Liver (tissue), 9 donors: ENCODE results near the gene NBEA. TPM values are rescaled to one million over a fixed set of nuclear protein-coding genes. Genes with fewer than 3 reads are reported as not detected.

Experiments
- DNase-seq: peaks from one replicate; pipeline ENCODE4 v3.0.0-alpha.2; 2017; ENCODE audit warnings: low spot score
- H3K27ac ChIP-seq, 2 donors: one replicate each; pipeline ENCODE4 v1.7.0; 2013; ENCODE audit warnings: inconsistent platforms in 2 of 2, low read length in 2 of 2, control low read depth in 1 of 2, low read depth in 1 of 2, mild to moderate bottlenecking in 1 of 2
- H3K27me3 ChIP-seq, 4 donors: one replicate each; pipeline versions ENCODE4 v1.6.1 to v1.7.0; 2013; ENCODE audit warnings: low read length in 3 of 4, inconsistent platforms in 1 of 4, mild to moderate bottlenecking in 1 of 4, moderate library complexity in 1 of 4; ENCODE audit not compliant: control insufficient read depth in 4 of 4, insufficient read depth in 4 of 4
- H3K36me3 ChIP-seq, 4 donors: one replicate each; pipeline versions ENCODE4 v1.6.1 to v1.7.0; 2013; ENCODE audit warnings: low read length in 3 of 4, mild to moderate bottlenecking in 3 of 4, low read depth in 1 of 4, moderate library complexity in 1 of 4; ENCODE audit not compliant: control insufficient read depth in 4 of 4, insufficient read depth in 3 of 4
- H3K4me1 ChIP-seq, 4 donors: one replicate each; pipeline versions ENCODE4 v1.6.1 to v1.7.0; 2013; ENCODE audit warnings: low read length in 3 of 4, mild to moderate bottlenecking in 3 of 4, moderate library complexity in 1 of 4; ENCODE audit not compliant: control insufficient read depth in 4 of 4, insufficient read depth in 4 of 4
- H3K4me3 ChIP-seq, 3 donors: one replicate each; pipeline versions ENCODE4 v1.6.1 to v1.7.0; 2013; ENCODE audit warnings: low read length in 3 of 3, control low read depth in 1 of 3, low read depth in 1 of 3, mild to moderate bottlenecking in 1 of 3
- H3K9ac ChIP-seq, 2 donors: one replicate each; pipeline ENCODE4 v1.7.0; 2013; ENCODE audit warnings: low read length in 2 of 2, mild to moderate bottlenecking in 2 of 2, moderate library complexity in 2 of 2, control low read depth in 1 of 2, low read depth in 1 of 2
- H3K9me3 ChIP-seq, 4 donors: one replicate each; pipeline versions ENCODE4 v1.6.1 to v1.7.0; 2013; ENCODE audit warnings: low read length in 3 of 4; ENCODE audit not compliant: control insufficient read depth in 4 of 4
- EGR1 ChIP-seq, 2 donors: IDR thresholded peaks; 2 replicates each; pipeline ENCODE4 v1.6.1; 2016 to 2018; ENCODE audit warnings: antibody characterized with exemption in 2 of 2, low read depth in 2 of 2
- FOXA1 ChIP-seq: IDR thresholded peaks from 2 replicates; pipeline ENCODE4 v1.6.1; 2016; ENCODE audit warnings: antibody characterized with exemption
- FOXA2 ChIP-seq: IDR thresholded peaks from 2 replicates; pipeline ENCODE4 v1.6.1; 2016; ENCODE audit warnings: antibody characterized with exemption
- GABPA ChIP-seq, 2 donors: IDR thresholded peaks in 1 of 2; conservative IDR thresholded peaks in 1 of 2; 2 replicates each; pipeline ENCODE4 v1.6.1; 2016; ENCODE audit warnings: antibody characterized with exemption in 2 of 2, mild to moderate bottlenecking in 1 of 2, moderate library complexity in 1 of 2
- HNF4A ChIP-seq, 2 donors: conservative IDR thresholded peaks; 2 replicates each; pipeline ENCODE4 v1.6.1; 2016; ENCODE audit warnings: antibody characterized with exemption in 2 of 2, mild to moderate bottlenecking in 2 of 2
- JUND ChIP-seq, 2 donors: IDR thresholded peaks; 2 replicates each; pipeline ENCODE4 v1.6.1; 2016; ENCODE audit warnings: antibody characterized with exemption in 2 of 2
- NR2F2 ChIP-seq: IDR thresholded peaks from 2 replicates; pipeline ENCODE4 v1.6.1; 2016; ENCODE audit warnings: antibody characterized with exemption
- RAD21 ChIP-seq, 2 donors: IDR thresholded peaks; 2 replicates each; pipeline ENCODE4 v1.6.1; 2016; ENCODE audit warnings: antibody characterized with exemption in 2 of 2, mild to moderate bottlenecking in 2 of 2
- RXRA ChIP-seq, 2 donors: IDR thresholded peaks; 2 replicates each; pipeline ENCODE4 v1.6.1; 2017 to 2018; ENCODE audit warnings: antibody characterized with exemption in 2 of 2, mild to moderate bottlenecking in 1 of 2
- SP1 ChIP-seq: IDR thresholded peaks from 2 replicates; pipeline ENCODE4 v1.6.1; 2018; ENCODE audit warnings: antibody characterized with exemption, mild to moderate bottlenecking
- TAF1 ChIP-seq: conservative IDR thresholded peaks from 2 replicates; pipeline ENCODE4 v1.6.1; 2016; ENCODE audit warnings: antibody characterized with exemption, mild to moderate bottlenecking
- WGBS: extraction: QIAGEN DNeasy Blood & Tissue Kit; methylation state at CpG from one replicate; pipeline ENCODE4 v1.1.7; 2013; 5-methylcytosine and 5-hydroxymethylcytosine counted together
- polyA plus RNA-seq, 2 donors: library from polyadenylated mRNA; stranded (reverse) in 1 of 2; unstranded in 1 of 2; fragments of 200-250 nt in 1 of 2; fragments of >200 nt in 1 of 2; fragmentation: Nextera tagmentation in 1 of 2; extraction: Ambion mirVana in 1 of 2; gene quantifications; one replicate each; pipeline versions ENCODE4 v1.2.1 to v1.2.3, GENCODE V29; 2013 to 2015
- total RNA-seq, 2 donors: library from RNA; depleted of rRNA; stranded (reverse); fragments of >200 nt; gene quantifications; one replicate each; pipeline ENCODE4 v1.2.3, GENCODE V29; 2014
- TF ChIP-seq, protein P1 (sequence below): fragments of 150-350 bp; IDR thresholded peaks from 2 replicates; pipeline ENCODE4 v1.5.1; 2017; ENCODE audit warnings: improper control_type of control experiment, low read depth, low read length; ENCODE audit not compliant: missing input control
- TF ChIP-seq, protein P2 (sequence below): IDR thresholded peaks from 2 replicates; pipeline ENCODE4 v1.6.1; 2016; ENCODE audit warnings: antibody characterized with exemption
- TF ChIP-seq, protein P3 (sequence below): IDR thresholded peaks from 2 replicates; pipeline ENCODE4 v1.6.1; 2016; ENCODE audit warnings: antibody characterized with exemption
- TF ChIP-seq, protein P4 (sequence below): IDR thresholded peaks from 2 replicates; pipeline ENCODE4 v1.6.1; 2016; ENCODE audit warnings: antibody characterized with exemption, mild to moderate bottlenecking
- donor health status: healthy.
- donor health status: healthy.
- donor health status: healthy.
- donor health status: healthy.
- donor health status: healthy.

Gene NBEA
- total and polyA plus RNA-seq, 4 donors, result 0.24 to 3.5 (median 1.4) TPM

DNA sequence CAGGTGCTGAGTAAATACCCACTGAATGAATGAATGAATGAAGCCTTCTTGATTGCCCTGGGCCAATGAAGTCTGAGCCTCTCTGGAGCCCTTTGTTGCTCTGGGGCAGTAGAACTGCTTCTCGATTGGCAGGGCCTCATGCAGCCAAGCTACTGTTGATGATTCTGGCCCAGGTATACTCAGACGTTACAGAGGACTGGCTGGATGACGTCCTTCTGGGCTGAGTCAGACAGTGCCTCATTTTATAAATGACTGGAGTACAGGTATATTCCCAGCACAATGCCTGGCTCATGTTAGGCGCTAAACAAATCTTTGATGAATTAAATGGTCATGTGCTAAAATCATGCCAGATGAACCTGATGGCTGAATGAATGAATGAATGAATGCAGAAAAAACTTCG, 778.2 kb downstream of the NBEA start:
- peaks cover 0 to 4% (median 0%) of the 10 kb centered on the region in 4 donors for H3K27me3 ChIP-seq
- TF ChIP-seq, protein P1, sequence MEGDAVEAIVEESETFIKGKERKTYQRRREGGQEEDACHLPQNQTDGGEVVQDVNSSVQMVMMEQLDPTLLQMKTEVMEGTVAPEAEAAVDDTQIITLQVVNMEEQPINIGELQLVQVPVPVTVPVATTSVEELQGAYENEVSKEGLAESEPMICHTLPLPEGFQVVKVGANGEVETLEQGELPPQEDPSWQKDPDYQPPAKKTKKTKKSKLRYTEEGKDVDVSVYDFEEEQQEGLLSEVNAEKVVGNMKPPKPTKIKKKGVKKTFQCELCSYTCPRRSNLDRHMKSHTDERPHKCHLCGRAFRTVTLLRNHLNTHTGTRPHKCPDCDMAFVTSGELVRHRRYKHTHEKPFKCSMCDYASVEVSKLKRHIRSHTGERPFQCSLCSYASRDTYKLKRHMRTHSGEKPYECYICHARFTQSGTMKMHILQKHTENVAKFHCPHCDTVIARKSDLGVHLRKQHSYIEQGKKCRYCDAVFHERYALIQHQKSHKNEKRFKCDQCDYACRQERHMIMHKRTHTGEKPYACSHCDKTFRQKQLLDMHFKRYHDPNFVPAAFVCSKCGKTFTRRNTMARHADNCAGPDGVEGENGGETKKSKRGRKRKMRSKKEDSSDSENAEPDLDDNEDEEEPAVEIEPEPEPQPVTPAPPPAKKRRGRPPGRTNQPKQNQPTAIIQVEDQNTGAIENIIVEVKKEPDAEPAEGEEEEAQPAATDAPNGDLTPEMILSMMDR, result no peak
- TF ChIP-seq GABPA (IDR thresholded peaks at IDR 0.05 in 1 of 2, conservative IDR thresholded peaks at IDR 0.05 in 1 of 2) (no peak), EGR1 (IDR thresholded peaks at IDR 0.05; ENCODE audit: low read depth in 2 of 2) (no peak), HNF4A (conservative IDR thresholded peaks at IDR 0.05) (no peak), FOXA1 (no peak), JUND (IDR thresholded peaks at IDR 0.05) (no peak), RXRA (IDR thresholded peaks at IDR 0.05) (no peak), SP1 (no peak), FOXA2 (no peak), RAD21 (IDR thresholded peaks at IDR 0.05) (no peak), NR2F2 (no peak), TAF1 (no peak)
- TF ChIP-seq, protein P2, sequence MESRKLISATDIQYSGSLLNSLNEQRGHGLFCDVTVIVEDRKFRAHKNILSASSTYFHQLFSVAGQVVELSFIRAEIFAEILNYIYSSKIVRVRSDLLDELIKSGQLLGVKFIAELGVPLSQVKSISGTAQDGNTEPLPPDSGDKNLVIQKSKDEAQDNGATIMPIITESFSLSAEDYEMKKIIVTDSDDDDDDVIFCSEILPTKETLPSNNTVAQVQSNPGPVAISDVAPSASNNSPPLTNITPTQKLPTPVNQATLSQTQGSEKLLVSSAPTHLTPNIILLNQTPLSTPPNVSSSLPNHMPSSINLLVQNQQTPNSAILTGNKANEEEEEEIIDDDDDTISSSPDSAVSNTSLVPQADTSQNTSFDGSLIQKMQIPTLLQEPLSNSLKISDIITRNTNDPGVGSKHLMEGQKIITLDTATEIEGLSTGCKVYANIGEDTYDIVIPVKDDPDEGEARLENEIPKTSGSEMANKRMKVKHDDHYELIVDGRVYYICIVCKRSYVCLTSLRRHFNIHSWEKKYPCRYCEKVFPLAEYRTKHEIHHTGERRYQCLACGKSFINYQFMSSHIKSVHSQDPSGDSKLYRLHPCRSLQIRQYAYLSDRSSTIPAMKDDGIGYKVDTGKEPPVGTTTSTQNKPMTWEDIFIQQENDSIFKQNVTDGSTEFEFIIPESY, result no peak
- TF ChIP-seq, protein P3, sequence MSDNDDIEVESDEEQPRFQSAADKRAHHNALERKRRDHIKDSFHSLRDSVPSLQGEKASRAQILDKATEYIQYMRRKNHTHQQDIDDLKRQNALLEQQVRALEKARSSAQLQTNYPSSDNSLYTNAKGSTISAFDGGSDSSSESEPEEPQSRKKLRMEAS, result no peak
- TF ChIP-seq, protein P4, sequence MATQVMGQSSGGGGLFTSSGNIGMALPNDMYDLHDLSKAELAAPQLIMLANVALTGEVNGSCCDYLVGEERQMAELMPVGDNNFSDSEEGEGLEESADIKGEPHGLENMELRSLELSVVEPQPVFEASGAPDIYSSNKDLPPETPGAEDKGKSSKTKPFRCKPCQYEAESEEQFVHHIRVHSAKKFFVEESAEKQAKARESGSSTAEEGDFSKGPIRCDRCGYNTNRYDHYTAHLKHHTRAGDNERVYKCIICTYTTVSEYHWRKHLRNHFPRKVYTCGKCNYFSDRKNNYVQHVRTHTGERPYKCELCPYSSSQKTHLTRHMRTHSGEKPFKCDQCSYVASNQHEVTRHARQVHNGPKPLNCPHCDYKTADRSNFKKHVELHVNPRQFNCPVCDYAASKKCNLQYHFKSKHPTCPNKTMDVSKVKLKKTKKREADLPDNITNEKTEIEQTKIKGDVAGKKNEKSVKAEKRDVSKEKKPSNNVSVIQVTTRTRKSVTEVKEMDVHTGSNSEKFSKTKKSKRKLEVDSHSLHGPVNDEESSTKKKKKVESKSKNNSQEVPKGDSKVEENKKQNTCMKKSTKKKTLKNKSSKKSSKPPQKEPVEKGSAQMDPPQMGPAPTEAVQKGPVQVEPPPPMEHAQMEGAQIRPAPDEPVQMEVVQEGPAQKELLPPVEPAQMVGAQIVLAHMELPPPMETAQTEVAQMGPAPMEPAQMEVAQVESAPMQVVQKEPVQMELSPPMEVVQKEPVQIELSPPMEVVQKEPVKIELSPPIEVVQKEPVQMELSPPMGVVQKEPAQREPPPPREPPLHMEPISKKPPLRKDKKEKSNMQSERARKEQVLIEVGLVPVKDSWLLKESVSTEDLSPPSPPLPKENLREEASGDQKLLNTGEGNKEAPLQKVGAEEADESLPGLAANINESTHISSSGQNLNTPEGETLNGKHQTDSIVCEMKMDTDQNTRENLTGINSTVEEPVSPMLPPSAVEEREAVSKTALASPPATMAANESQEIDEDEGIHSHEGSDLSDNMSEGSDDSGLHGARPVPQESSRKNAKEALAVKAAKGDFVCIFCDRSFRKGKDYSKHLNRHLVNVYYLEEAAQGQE, result no peak
- no peak for DNase-seq
- no peak overlapping the region for H3K4me3 ChIP-seq
- H3K27ac ChIP-seq, result no peak overlapping the region
- no peaks in the 10 kb centered on the region for H3K36me3 ChIP-seq
- peaks cover 0 to 2% (median under 1%) of the 10 kb centered on the region in 4 donors for H3K4me1 ChIP-seq
- no peaks in the 10 kb centered on the region for H3K9me3 ChIP-seq
- H3K9ac ChIP-seq, result no peak overlapping the region
- WGBS, result 68% methylated on average over 5 of the region's 5 CpGs
